ENCODE measurements around the gene SLC22A17.

DNA sequence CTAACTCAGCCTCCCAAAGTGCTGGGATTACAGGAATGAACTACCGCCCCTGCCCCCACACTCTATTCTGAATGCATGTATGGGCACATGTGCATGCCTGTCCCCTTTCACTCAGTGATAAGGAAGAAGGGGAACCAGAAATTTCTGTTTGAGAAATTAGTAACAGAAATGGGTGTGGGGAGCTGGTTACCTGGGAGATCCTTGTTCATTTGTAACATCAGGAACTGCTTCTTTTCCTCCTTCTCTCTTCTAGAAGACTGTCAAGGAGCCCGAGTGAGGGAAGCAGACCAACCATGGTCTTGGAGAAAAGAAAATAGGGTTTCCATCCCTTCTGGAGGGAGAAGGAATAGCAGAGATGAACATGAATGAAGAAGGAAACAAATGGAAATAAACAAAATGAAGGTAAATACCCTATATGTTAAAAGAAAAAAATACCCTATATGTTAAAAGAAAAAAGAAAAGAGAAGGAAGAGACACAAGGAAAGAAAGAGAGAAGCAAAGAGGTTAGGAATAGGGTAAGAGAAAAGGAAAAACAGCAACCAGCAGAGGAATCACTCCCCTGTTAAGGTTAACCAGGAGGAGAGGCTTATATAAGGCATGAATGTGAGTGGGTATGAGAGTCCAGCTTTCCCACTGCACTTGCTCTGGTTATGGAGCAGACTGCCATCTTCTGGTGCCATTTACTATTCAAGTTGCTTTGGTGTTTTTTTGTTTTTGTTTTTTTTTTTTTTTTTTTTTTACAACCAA is 53.3 kb downstream of the SLC22A17 start:
- TF ChIP-seq, protein P1, sequence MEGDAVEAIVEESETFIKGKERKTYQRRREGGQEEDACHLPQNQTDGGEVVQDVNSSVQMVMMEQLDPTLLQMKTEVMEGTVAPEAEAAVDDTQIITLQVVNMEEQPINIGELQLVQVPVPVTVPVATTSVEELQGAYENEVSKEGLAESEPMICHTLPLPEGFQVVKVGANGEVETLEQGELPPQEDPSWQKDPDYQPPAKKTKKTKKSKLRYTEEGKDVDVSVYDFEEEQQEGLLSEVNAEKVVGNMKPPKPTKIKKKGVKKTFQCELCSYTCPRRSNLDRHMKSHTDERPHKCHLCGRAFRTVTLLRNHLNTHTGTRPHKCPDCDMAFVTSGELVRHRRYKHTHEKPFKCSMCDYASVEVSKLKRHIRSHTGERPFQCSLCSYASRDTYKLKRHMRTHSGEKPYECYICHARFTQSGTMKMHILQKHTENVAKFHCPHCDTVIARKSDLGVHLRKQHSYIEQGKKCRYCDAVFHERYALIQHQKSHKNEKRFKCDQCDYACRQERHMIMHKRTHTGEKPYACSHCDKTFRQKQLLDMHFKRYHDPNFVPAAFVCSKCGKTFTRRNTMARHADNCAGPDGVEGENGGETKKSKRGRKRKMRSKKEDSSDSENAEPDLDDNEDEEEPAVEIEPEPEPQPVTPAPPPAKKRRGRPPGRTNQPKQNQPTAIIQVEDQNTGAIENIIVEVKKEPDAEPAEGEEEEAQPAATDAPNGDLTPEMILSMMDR (IDR thresholded peaks at IDR 0.05) = peak in 2 of 4 donors; percentile 22
- TF ChIP-seq POLR2A (IDR thresholded peaks at IDR 0.05) = no peak

Measured in right lobe of liver (tissue), 4 donors.